ENCODE measurements around the gene CDH4. TPM values are rescaled to one million over a fixed set of nuclear protein-coding genes. Genes with fewer than 3 reads are reported as not detected.

CDH4 gene
- total RNA-seq, 6 donors from 2014 or later: 0.20 to 1.0 (median 0.40) TPM; not detected in 1

DNA sequence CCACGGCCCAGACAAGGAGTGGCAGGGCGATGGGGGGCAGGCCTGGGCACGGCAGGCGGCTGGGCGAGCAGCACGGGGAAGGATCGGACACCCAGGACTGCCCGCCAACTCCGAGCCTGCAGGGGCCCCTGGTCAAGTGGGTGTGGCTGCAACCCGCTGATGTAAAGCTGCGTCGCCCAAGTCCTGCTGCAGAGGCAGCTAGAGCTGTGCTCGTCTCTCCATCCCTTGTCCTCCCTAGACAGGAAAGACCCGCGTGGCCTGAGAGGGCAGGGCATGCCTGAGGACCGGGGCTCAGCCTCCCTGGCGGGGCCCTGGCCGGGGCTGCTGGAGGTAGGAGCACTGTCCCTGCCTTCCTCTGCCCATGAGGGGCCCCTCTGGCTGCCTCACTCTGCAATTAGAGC, 281.2 kb downstream of the CDH4 start:
- H3K4me1 ChIP-seq: no peaks in the 10 kb centered on the region
- no peak for ATAC-seq (ENCODE audit: low FRiP score in 2 of 2)
- no peaks in the 10 kb centered on the region for H3K27me3 ChIP-seq
- TF ChIP-seq POLR2A (IDR thresholded peaks at IDR 0.05) (no peak), POLR2AphosphoS5 (IDR thresholded peaks at IDR 0.05) (no peak), EP300 (IDR thresholded peaks at IDR 0.05) (no peak)
- TF ChIP-seq, protein P1, sequence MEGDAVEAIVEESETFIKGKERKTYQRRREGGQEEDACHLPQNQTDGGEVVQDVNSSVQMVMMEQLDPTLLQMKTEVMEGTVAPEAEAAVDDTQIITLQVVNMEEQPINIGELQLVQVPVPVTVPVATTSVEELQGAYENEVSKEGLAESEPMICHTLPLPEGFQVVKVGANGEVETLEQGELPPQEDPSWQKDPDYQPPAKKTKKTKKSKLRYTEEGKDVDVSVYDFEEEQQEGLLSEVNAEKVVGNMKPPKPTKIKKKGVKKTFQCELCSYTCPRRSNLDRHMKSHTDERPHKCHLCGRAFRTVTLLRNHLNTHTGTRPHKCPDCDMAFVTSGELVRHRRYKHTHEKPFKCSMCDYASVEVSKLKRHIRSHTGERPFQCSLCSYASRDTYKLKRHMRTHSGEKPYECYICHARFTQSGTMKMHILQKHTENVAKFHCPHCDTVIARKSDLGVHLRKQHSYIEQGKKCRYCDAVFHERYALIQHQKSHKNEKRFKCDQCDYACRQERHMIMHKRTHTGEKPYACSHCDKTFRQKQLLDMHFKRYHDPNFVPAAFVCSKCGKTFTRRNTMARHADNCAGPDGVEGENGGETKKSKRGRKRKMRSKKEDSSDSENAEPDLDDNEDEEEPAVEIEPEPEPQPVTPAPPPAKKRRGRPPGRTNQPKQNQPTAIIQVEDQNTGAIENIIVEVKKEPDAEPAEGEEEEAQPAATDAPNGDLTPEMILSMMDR (IDR thresholded peaks at IDR 0.05): no peak
- H3K27ac ChIP-seq: no peak overlapping the region
- peak in 1 of 2 donors; percentile 68 for DNase-seq
- H3K4me3 ChIP-seq: no peak overlapping the region
- H3K36me3 ChIP-seq: no peaks in the 10 kb centered on the region
- H3K9me3 ChIP-seq: no peaks in the 10 kb centered on the region
- WGBS, 2 donors: 82 to 89% methylated on average over 8 of the region's 18 CpGs

DNA sequence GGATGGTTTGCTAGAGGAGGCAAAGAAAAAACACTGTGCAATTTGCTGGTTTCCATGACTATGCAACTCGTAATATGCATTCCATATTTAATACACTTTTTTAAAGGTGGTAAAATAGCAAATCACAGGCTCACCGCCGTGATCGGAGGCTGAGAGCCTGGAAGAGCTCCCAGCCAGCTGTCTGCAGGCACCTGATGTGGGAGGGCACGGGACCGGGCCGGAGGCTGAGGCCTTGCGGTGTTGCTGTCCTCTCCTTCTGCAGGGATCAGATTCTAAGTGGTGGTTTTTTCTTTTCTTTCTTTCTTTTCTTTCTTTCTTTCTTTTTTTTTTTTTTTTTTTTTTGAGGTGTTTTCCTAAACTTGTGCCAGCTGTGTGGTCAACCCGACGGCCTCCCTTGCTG, 282.3 kb downstream of the CDH4 start:
- Histone ChIP-seq H3K4me1 (no peaks in the 10 kb centered on the region), H3K9me3 (no peaks in the 10 kb centered on the region), H3K27me3 (no peaks in the 10 kb centered on the region), H3K36me3 (no peaks in the 10 kb centered on the region), H3K4me3 (no peak overlapping the region), H3K27ac (no peak overlapping the region)
- WGBS, 2 donors: 77 to 79% methylated on average over 10 of the region's 10 CpGs
- no peak for ATAC-seq (ENCODE audit: low FRiP score in 2 of 2)
- TF ChIP-seq POLR2A (IDR thresholded peaks at IDR 0.05): no peak
- TF ChIP-seq POLR2AphosphoS5 (IDR thresholded peaks at IDR 0.05): no peak
- TF ChIP-seq, protein P1 (IDR thresholded peaks at IDR 0.05): no peak
- TF ChIP-seq EP300 (IDR thresholded peaks at IDR 0.05): no peak
- no peak for DNase-seq

DNA sequence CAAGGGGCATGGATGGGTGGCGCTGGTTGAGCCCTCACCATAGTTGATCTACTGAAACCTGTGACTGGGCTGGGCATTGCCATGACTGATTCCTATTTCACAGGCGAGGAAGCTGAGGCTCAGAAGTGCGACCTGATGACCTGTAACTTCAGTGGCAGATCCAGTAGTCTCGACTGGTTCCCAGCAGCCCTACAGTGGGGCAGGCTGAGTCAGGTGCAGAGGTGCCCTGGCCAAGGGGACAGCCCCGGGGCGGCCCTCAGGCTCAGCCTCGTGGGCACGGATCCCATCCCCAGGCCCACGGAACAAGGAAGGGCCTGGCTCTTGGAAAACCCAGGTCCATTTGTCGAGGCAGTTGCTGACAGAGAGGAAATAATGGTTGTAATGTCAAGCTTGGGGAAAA, 283.0 kb downstream of the CDH4 start:
- no peaks in the 10 kb centered on the region for H3K9me3 ChIP-seq
- H3K4me1 ChIP-seq: no peaks in the 10 kb centered on the region
- no peaks in the 10 kb centered on the region for H3K36me3 ChIP-seq
- no peak overlapping the region for H3K27ac ChIP-seq
- no peak overlapping the region for H3K4me3 ChIP-seq
- H3K27me3 ChIP-seq: no peaks in the 10 kb centered on the region
- ATAC-seq (ENCODE audit: low FRiP score in 2 of 2): no peak
- TF ChIP-seq POLR2AphosphoS5 (IDR thresholded peaks at IDR 0.05): no peak
- TF ChIP-seq EP300 (IDR thresholded peaks at IDR 0.05): no peak
- no peak for TF ChIP-seq POLR2A (IDR thresholded peaks at IDR 0.05)
- TF ChIP-seq, protein P1 (IDR thresholded peaks at IDR 0.05): no peak
- 78 to 86% methylated on average over 6 to 10 of the region's 10 CpGs for WGBS, 2 donors
- no peak for DNase-seq

DNA sequence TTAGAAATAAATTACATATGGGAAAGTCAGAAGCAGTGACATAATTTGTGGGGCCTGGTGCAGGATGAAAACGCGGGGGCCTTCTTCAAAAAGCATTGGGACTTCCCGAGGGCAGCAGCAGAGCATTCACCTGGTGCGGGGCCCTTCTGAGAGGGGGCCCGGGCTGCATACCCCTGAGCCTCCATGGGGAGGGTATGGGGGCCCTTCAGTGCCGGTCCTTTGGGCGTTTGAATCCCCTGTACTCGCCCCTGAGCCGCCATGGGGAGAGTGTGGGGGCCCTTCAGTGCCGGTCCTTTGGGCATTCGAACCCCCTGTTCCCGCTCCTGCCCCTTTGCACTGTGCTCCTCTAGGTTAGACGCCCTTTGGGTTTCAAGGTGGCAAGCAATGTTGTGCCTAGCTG, 283.5 kb downstream of the CDH4 start:
- no peak overlapping the region for H3K27ac ChIP-seq
- no peaks in the 10 kb centered on the region for H3K4me1 ChIP-seq
- no peaks in the 10 kb centered on the region for H3K36me3 ChIP-seq
- H3K9me3 ChIP-seq: no peaks in the 10 kb centered on the region
- no peak for ATAC-seq (ENCODE audit: low FRiP score in 2 of 2)
- no peaks in the 10 kb centered on the region for H3K27me3 ChIP-seq
- 78 to 80% methylated on average over 13 of the region's 13 CpGs for WGBS, 2 donors
- TF ChIP-seq EP300 (IDR thresholded peaks at IDR 0.05): no peak
- TF ChIP-seq POLR2AphosphoS5 (IDR thresholded peaks at IDR 0.05): no peak
- no peak for TF ChIP-seq POLR2A (IDR thresholded peaks at IDR 0.05)
- TF ChIP-seq, protein P1 (IDR thresholded peaks at IDR 0.05): no peak
- no peak overlapping the region for H3K4me3 ChIP-seq
- no peak for DNase-seq

DNA sequence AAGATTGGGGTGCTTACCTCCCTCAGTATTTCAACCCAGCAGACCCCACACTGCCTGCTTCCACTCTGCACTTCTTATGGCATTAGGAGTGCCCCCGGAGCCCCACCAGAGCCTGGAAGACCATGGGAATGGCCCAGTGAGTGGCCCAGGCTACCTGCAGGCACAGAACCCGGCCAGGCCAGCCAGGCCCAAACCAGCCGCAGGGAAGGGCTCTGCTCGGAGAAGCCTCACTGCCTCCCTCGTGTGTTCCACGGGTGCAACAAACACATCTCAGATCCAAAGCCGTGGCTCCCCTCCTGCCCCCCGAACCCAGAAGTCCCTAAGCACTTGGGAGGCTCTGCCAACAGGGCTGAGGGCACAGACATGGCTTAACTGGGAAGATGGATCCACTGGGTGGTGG, 283.9 kb downstream of the CDH4 start:
- no peaks in the 10 kb centered on the region for H3K4me1 ChIP-seq

More for the DNA sequence above, 283.9 kb downstream of the CDH4 start:
- ATAC-seq (ENCODE audit: low FRiP score in 2 of 2) (no peak), DNase-seq (no peak)
- no peak overlapping the region for H3K4me3 ChIP-seq
- H3K36me3 ChIP-seq: no peaks in the 10 kb centered on the region
- no peak for TF ChIP-seq POLR2AphosphoS5 (IDR thresholded peaks at IDR 0.05)
- TF ChIP-seq POLR2A (IDR thresholded peaks at IDR 0.05): no peak
- TF ChIP-seq, protein P1 (IDR thresholded peaks at IDR 0.05): no peak
- no peak for TF ChIP-seq EP300 (IDR thresholded peaks at IDR 0.05)
- no peak overlapping the region for H3K27ac ChIP-seq
- no peaks in the 10 kb centered on the region for H3K27me3 ChIP-seq
- no peaks in the 10 kb centered on the region for H3K9me3 ChIP-seq
- WGBS, 2 donors: 35 to 72% methylated on average over 2 to 7 of the region's 8 CpGs

All from upper lobe of left lung (tissue), 6 donors.